HepG2 (cell line): ENCODE results near the gene CERS4. TPM values are rescaled to one million over a fixed set of nuclear protein-coding genes. Genes with fewer than 3 reads are reported as not detected.

ENCODE experiments used
- ELK4 ChIP-seq: sonication (generic); formaldehyde crosslinking; IDR thresholded peaks from 2 replicates; pipeline ENCODE4 v1.9.0; 2021; ENCODE audit warnings: missing genetic modification reagents, borderline replicate concordance
- FOSL2 ChIP-seq: sonication (generic); formaldehyde crosslinking; IDR thresholded peaks from 2 replicates; pipeline ENCODE4 v1.4.0; 2020; ENCODE audit warnings: missing genetic modification reagents
- FOXA1 ChIP-seq, 2 experiments: fragments of 450-650 bp in 1 of 2; sonication (generic) in 1 of 2; formaldehyde crosslinking in 1 of 2; IDR thresholded peaks; 2 replicates each; pipeline versions ENCODE4 v1.4.0 to v1.6.1; 2016 to 2020; ENCODE audit warnings: missing genetic modification reagents in 1 of 2
- IRF1 ChIP-seq: sonication (generic); formaldehyde crosslinking; IDR thresholded peaks from 2 replicates; pipeline ENCODE4 v1.4.0; 2020; ENCODE audit warnings: low read depth, mild to moderate bottlenecking, missing genetic modification reagents
- KAT8 ChIP-seq: IDR thresholded peaks from 2 replicates; pipeline ENCODE4 v1.6.1; 2016; ENCODE audit warnings: missing genetic modification reagents, missing compliant biosample characterization
- SKI ChIP-seq: fragments of 450-650 bp; IDR thresholded peaks from one replicate; pipeline ENCODE4 v1.6.1; 2018; ENCODE audit warnings: mild to moderate bottlenecking; ENCODE audit not compliant: partially characterized antibody
- TMF1 ChIP-seq: sonication (generic); formaldehyde crosslinking; IDR thresholded peaks from 2 replicates; pipeline ENCODE4 v1.8.1; 2022; ENCODE audit warnings: low read depth, missing genetic modification reagents
- TRIM24 ChIP-seq: sonication (generic); formaldehyde crosslinking; IDR thresholded peaks from 2 replicates; pipeline ENCODE4 v1.8.0; 2022; ENCODE audit warnings: mild to moderate bottlenecking, missing genetic modification reagents
- UBTF ChIP-seq: sonication (generic); formaldehyde crosslinking; IDR thresholded peaks from 2 replicates; pipeline ENCODE4 v1.4.0; 2020; ENCODE audit warnings: mild to moderate bottlenecking, missing genetic modification reagents
- ZBTB33 ChIP-seq: sonication (generic); formaldehyde crosslinking; IDR thresholded peaks from 2 replicates; pipeline ENCODE4 v1.4.0; 2020; ENCODE audit warnings: missing genetic modification reagents
- ZFP36L1 ChIP-seq: sonication (generic); formaldehyde crosslinking; IDR thresholded peaks from 2 replicates; pipeline ENCODE4 v1.8.0; 2022; ENCODE audit warnings: mild to moderate bottlenecking, missing genetic modification reagents, moderate library complexity
- ZNF574 ChIP-seq: sonication (generic); formaldehyde crosslinking; IDR thresholded peaks from 2 replicates; pipeline ENCODE4 v1.4.0; 2020; ENCODE audit warnings: missing genetic modification reagents
- ZNF614 ChIP-seq: IDR thresholded peaks from 2 replicates; pipeline ENCODE4 v1.6.1; 2018; ENCODE audit warnings: missing biosample characterization, missing genetic modification reagents, inconsistent platforms, borderline replicate concordance
- ZNF704 ChIP-seq: sonication (generic); formaldehyde crosslinking; IDR thresholded peaks from 2 replicates; pipeline ENCODE4 v1.8.1; 2023; ENCODE audit warnings: mild to moderate bottlenecking, inconsistent platforms, moderate library complexity, missing genetic modification reagents, borderline replicate concordance
- ZNF83 ChIP-seq: sonication (generic); formaldehyde crosslinking; IDR thresholded peaks from 2 replicates; pipeline ENCODE4 v1.4.0; 2020; ENCODE audit warnings: missing genetic modification reagents, mild to moderate bottlenecking, borderline replicate concordance
- polyA plus RNA-seq, 8 experiments: library from polyadenylated mRNA; depleted of rRNA in 3 of 8; stranded (reverse) in 7 of 8; unstranded in 1 of 8; fragments of >200 nt; fragmentation: Illumina TruSeq in 4 of 8; extraction: Trizol in 4 of 8; gene quantifications; 2 replicates each; pipeline versions ENCODE4 v1.2.1 to v1.2.3, GENCODE V29; 2011 to 2016; ENCODE audit warnings: low read depth in 4 of 8, missing spikeins in 1 of 8, mixed read lengths in 1 of 8; ENCODE audit not compliant: insufficient read depth in 1 of 8
- total RNA-seq, 5 experiments: library from RNA; depleted of rRNA; stranded (reverse); fragments of >200 nt; fragmentation: Illumina TruSeq; extraction: Trizol; gene quantifications; 2 replicates each; pipeline ENCODE4 v1.2.3, GENCODE V29; 2016; ENCODE audit warnings: low read depth in 1 of 5

Gene CERS4
- total and polyA plus RNA-seq, 2 of the 13 experiments (the other 11 are each of a cell fraction or from before 2014, with no cell fraction given), result 74.7 to 83.5 TPM

- peak; percentile 36; the same call in 1 of the 2 replicates for TF ChIP-seq ZNF574 (CRISPR knock-in tag)
- TF ChIP-seq FOXA1 (IDR thresholded peaks at IDR 0.05), result no peak
- no peak for TF ChIP-seq FOXA1 (CRISPR knock-in tag; IDR thresholded peaks at IDR 0.05)
- TF ChIP-seq KAT8, result no peak
- TF ChIP-seq FOSL2 (CRISPR knock-in tag), result 0 out of 2 replicates have a peak, but pooled peaks have one; percentile 18
- TF ChIP-seq ELK4 (CRISPR knock-in tag), result no peak
- no peak for TF ChIP-seq ZBTB33 (CRISPR knock-in tag)
- TF ChIP-seq TMF1, result no peak; the same call in 1 of the 2 replicates
- no peak for TF ChIP-seq SKI
- 0 out of 2 replicates have a peak, but pooled peaks have one; percentile 17 for TF ChIP-seq ZNF614 (CRISPR knock-in tag)
- 0 out of 2 replicates have a peak, but pooled peaks have one; percentile 46 for TF ChIP-seq ZNF704 (CRISPR knock-in tag)
- TF ChIP-seq TRIM24, result no peak
- TF ChIP-seq ZNF83, result no peak
- TF ChIP-seq IRF1 (CRISPR knock-in tag), result no peak
- TF ChIP-seq ZFP36L1 (CRISPR knock-in tag), result no peak
- TF ChIP-seq UBTF (CRISPR knock-in tag), result peak; percentile 82; the same call in 1 of the 2 replicates
These were observed 550 bp downstream of the CERS4 start (continued) for GRCh38 chr19:8209462-8210378.
